ENCODE data around the gene ZNF467. TPM values are rescaled to one million over a fixed set of nuclear protein-coding genes. Genes with fewer than 3 reads are reported as not detected.

The ZNF467 gene
- total RNA-seq, 2 experiments from 2014 or later, result 0.08 to 0.11 TPM

DNA sequence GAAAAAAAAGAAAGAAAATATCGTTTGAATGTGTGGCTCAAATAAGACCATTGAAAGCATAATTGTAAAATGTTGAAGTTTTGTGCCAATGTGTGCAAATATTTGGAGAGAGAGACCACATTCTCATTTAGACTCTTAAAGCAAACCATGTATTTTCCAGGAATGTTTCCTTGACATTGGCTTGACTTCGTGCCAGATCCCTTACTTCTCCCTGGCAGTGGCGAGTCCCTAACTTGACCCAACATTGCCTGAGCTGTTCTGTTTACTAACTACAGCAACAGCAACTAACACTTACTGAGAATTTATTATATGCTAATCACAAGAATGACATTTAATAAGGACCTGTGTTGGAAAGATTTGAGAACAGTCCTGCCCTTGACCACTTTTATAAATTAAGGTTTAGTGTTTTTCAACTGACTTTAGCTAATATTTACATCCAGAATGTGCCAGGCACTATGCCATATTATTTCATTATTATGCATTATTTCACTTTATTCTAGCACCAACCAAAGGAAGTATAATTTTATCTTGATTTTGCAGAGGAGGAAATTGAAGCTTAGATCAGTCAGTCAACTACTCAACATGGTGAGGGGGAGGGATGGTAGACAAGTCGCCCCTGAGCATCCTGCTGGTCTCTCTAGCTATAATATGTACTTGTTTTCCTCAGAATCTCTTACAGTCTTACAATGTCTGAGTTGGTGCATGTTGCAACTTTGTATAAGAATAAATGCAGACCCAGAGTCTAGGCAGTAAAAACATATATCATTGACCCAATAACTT is 29.7 kb downstream of the ZNF467 start:
- H3K9me3 Mint-ChIP-seq (ENCODE audit: insufficient read depth), result no peaks in the 10 kb centered on the region
- peaks cover 10% of the 10 kb centered on the region for H3K4me1 Mint-ChIP-seq (ENCODE audit: low read depth)
- H3K27ac Mint-ChIP-seq, result no peak overlapping the region
- no peak for DNase-seq
- ChIA-PET CTCF (interaction anchor here (1.2 to 2.3 kb wide), 4 partner anchors 12 to 81 kb away, joined by 3 to 19 read pairs (median 4); no protein-coding TSS in a partner anchor), POLR2A (no interaction called here)
- H3K36me3 Mint-ChIP-seq (ENCODE audit: low read depth), result no peaks in the 10 kb centered on the region
- peaks cover 34% of the 10 kb centered on the region for H3K27me3 Mint-ChIP-seq (ENCODE audit: low read depth)
- H3K4me3 Mint-ChIP-seq, result no peak overlapping the region
- no peak for ATAC-seq

DNA sequence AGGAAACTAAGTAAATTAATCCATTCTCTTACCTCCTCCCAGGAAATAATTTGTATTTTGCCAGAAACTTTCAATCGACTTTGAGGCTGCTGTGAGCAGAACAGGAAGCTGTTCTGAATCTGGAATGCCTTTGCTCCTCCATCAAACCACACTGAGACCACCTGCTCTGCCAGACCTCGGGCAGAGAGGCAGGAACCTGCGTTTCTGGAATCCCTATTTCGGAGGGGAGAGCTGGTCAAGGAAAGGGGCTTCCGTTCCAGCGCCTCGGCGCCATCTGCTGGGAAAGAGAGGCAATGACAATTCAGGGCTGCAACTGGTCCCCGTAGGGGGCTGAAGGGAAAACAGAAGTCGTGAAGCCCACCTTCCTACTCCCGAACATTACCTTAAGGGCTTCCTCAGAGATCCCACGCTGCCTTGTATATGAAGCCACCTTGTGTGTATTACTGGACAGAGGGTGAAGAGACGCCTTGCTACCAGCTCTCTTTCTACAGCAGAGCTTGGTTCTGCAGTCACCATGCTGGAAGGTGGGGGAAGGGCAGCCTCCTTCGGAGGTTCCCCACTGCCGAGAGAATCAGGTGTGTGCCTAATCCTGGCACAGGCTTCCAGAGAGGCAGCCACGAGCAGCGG is 31.2 kb downstream of the ZNF467 start:
- H3K36me3 Mint-ChIP-seq (ENCODE audit: low read depth), result no peaks in the 10 kb centered on the region
- ChIA-PET POLR2A (no interaction called here), CTCF (interaction anchor here (0.7 to 3.4 kb wide), 26 partner anchors 9 to 546 kb away, joined by 3 to 74 read pairs (median 4); partner anchors contain the start of gene ZNF783)
- peaks cover 42% of the 10 kb centered on the region for H3K27me3 Mint-ChIP-seq (ENCODE audit: low read depth)
- peaks cover 10% of the 10 kb centered on the region for H3K4me1 Mint-ChIP-seq (ENCODE audit: low read depth)
- peak; percentile 83 for ATAC-seq
- no peaks in the 10 kb centered on the region for H3K9me3 Mint-ChIP-seq (ENCODE audit: insufficient read depth)
- H3K4me3 Mint-ChIP-seq, result peak overlapping the region; percentile 27
- DNase-seq, result peak; percentile 69
- H3K27ac Mint-ChIP-seq, result no peak overlapping the region

DNA sequence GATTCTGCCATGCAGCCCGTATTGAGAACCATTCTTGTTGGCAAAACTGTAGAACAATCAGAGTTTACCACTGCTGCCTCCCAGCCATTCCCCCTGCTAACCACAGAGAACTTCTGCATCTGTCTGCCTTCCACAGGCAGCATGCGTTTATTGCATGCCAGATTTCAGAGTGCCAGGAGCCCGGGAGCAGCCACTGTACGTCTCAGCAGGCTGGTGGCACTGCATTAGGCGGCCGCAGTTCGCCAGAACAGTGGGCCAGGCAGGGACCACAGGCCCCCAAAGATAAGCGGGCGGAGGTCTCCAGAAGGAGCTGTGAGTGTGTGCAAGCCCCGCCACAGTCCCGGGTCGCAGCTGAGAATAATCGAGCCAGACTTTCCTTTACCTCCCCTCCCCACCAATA is 31.8 kb downstream of the ZNF467 start:
- H3K36me3 Mint-ChIP-seq (ENCODE audit: low read depth), result no peaks in the 10 kb centered on the region
- ChIA-PET CTCF (interaction anchor here (0.7 to 3.4 kb wide), 24 partner anchors 8 to 546 kb away, joined by 3 to 74 read pairs (median 4); no protein-coding TSS in a partner anchor), POLR2A (no interaction called here)
- H3K27ac Mint-ChIP-seq, result no peak overlapping the region
- ATAC-seq (no peak), DNase-seq (no peak)
- peak overlapping the region; percentile 27 for H3K4me3 Mint-ChIP-seq
- H3K4me1 Mint-ChIP-seq (ENCODE audit: low read depth), result peaks cover 10% of the 10 kb centered on the region
- peaks cover 44% of the 10 kb centered on the region for H3K27me3 Mint-ChIP-seq (ENCODE audit: low read depth)
- H3K9me3 Mint-ChIP-seq (ENCODE audit: insufficient read depth), result no peaks in the 10 kb centered on the region

DNA sequence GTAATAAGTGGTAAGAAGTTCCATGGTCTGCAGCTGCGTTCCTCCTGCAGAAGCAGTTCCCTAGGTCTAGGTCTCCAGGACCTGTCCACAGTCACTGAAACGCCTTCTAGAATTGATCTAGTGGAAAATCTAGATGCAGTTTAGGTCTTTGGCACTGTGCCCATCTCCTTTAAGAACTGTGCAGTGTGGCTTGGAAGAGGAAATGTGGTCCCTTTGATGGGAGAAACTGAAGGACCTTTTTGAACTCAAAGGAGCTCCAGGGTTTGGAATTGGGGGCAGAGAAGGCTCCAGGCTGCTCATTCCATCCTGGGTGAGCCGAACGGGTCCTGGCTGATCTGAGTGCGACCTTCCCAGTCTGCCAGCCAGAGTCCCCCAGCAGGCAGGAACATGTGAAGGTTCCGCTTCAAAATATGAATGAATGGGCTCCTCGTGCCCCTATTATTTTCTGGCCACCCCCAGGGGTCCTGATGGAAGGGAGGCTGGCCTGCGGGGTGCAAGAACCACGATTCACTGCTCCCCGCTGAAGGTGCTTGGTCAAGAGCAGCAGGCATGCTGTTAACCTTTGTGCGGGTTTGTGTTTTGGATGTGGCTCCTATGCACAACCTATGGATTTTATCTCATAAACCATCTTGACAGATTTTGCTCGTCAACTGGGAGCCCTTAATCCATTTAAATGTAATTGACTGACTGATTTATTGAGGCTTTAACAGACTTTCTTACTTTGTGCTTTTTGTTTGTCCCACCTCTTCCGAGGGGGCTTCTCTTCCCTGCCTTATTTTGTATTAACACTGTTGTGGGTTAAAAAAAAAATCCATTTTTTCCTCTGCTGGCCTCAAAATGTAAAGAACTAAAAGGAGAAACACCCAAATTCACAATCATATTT is 36.7 kb downstream of the ZNF467 start:
- ChIA-PET CTCF (interaction anchor here (2.0 kb wide), 1 partner anchor 74 kb away, joined by 5 read pairs; no protein-coding TSS in a partner anchor), POLR2A (no interaction called here)
- DNase-seq (no peak), ATAC-seq (no peak)
- Mint-ChIP-seq H3K36me3 (ENCODE audit: low read depth) (no peaks in the 10 kb centered on the region), H3K9me3 (ENCODE audit: insufficient read depth) (no peaks in the 10 kb centered on the region), H3K27me3 (ENCODE audit: low read depth) (peaks cover 27% of the 10 kb centered on the region), H3K27ac (no peak overlapping the region), H3K4me1 (ENCODE audit: low read depth) (peaks cover 1% of the 10 kb centered on the region), H3K4me3 (no peak overlapping the region)

DNA sequence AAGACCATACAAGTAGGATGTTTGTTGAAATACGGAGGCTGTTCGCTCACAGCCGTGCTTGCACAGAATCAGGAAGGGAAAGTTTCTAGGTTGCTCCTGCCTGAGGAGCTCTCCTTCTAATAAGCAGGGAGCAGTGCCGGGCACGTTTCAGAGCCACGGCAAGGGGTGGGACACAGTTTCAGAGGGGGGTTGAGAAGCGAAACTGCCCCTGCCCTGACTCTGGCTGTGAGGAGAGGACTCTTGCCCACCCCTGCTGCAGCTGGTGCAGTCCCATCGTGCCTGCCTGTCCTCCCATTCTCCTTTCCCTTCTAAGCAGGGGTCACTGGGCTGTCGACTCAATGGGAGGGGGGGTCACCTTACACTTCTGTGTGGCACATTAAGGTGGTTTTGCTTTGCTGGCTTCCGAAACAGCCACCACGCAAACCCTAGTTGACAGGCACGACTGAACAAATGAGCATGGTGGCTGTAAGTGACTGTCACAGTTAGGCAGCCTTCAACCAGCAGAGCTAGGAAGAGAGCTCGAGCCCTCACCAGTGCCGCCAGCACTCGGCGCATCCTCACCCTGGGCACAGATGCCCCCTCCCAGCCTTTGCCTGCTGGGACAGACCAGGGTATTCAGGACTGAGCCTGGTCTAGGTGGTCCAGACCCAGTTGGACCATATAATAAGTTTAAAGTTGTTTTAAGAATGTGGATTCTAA is 37.5 kb downstream of the ZNF467 start:
- Mint-ChIP-seq H3K27me3 (ENCODE audit: low read depth) (peaks cover 25% of the 10 kb centered on the region), H3K36me3 (ENCODE audit: low read depth) (no peaks in the 10 kb centered on the region), H3K4me1 (ENCODE audit: low read depth) (no peaks in the 10 kb centered on the region), H3K9me3 (ENCODE audit: insufficient read depth) (no peaks in the 10 kb centered on the region), H3K4me3 (no peak overlapping the region), H3K27ac (no peak overlapping the region)
- POLR2A ChIA-PET, result no interaction called here
- ATAC-seq (no peak), DNase-seq (no peak)
- CTCF ChIA-PET, result no interaction called here

DNA sequence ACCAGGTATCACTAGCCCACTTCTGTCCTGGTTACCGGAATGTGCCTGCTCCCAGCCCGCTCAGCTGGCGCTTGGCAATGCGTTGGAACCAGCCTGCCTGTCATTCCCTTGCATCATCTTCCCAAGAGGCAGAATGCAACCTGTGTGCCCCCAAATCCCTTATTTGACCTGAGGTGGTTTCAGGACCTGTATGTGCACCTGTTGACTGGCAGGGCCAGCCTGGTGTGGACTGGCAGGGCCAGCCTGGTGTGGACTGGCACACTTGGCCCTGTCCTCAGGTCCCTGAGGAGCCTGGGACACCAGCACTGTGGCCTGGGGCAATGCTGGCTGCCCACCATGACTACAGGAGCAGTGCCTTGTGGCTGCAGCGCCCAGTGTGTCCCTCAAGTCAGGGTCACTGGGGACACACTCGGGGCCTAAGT is 38.2 kb downstream of the ZNF467 start:
- Mint-ChIP-seq H3K9me3 (ENCODE audit: insufficient read depth) (no peaks in the 10 kb centered on the region), H3K36me3 (ENCODE audit: low read depth) (no peaks in the 10 kb centered on the region), H3K27ac (no peak overlapping the region), H3K4me1 (ENCODE audit: low read depth) (no peaks in the 10 kb centered on the region), H3K4me3 (no peak overlapping the region), H3K27me3 (ENCODE audit: low read depth) (peaks cover 20% of the 10 kb centered on the region)
- POLR2A ChIA-PET, result no interaction called here
- DNase-seq (no peak), ATAC-seq (no peak)
- CTCF ChIA-PET, result no interaction called here

DNA sequence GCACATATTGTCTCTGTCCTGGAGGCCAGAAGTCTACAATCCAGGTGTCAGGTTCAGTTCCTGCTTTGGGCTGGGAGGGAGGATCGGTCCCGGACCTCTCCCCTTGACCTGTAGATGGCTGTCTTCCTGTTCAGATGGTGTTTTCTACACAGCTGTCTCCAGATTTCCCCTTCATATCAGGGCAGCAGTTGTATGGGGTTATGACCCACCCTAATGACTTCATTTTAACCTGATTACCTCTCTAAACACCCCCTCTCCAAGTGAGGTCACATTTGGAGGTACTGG is 38.7 kb downstream of the ZNF467 start:
- H3K27me3 Mint-ChIP-seq (ENCODE audit: low read depth), result peaks cover 17% of the 10 kb centered on the region
- H3K27ac Mint-ChIP-seq, result no peak overlapping the region
- no peak overlapping the region for H3K4me3 Mint-ChIP-seq
- ChIA-PET CTCF (no interaction called here), POLR2A (no interaction called here)
- ATAC-seq, result no peak
- no peaks in the 10 kb centered on the region for H3K4me1 Mint-ChIP-seq (ENCODE audit: low read depth)
- no peaks in the 10 kb centered on the region for H3K36me3 Mint-ChIP-seq (ENCODE audit: low read depth)
- no peak for DNase-seq
- H3K9me3 Mint-ChIP-seq (ENCODE audit: insufficient read depth), result no peaks in the 10 kb centered on the region

DNA sequence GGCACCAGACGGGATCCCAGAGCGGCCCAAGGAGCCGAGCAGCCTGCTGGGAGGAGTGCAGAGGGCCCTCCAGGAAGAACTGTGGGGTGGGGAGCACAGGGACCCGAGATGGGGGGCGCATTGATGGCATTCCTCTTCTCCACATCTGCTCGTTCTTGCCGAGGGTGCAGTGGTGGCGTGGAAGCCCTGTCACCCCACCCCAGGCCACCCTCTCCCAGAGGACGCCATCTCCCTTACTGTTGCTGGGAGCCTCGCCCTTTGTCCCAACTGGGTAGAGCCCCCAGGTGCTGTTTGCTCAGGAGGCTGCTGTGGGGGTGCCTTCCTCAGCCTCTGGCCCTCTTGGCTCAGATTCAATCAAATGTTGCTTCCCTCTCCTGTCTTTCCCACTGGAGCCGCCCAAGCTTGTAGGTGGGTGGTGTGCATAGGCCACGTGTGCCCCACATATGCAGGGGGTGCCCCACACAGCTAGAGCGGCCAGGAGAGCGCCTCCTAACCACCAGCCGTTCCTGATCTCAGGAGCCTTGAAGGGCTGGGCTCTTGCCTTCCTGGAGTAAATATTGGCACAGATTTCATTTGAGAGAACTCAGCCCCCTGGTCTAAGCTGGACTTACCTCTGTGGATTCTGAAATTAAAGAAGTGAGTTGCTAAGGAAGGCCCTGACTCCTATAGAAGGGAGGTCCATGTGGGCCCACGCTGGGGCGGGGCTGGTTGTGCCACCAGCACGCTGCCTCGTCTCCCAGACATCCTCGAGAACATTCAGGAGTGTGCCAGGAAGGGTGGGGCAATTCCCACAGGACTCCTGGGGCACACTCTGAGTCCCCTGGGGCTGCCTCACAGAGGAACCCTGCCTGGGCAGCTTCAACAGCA is 39.2 kb downstream of the ZNF467 start:
- POLR2A ChIA-PET, result no interaction called here
- Mint-ChIP-seq H3K9me3 (ENCODE audit: insufficient read depth) (no peaks in the 10 kb centered on the region), H3K27ac (no peak overlapping the region), H3K36me3 (ENCODE audit: low read depth) (no peaks in the 10 kb centered on the region), H3K27me3 (ENCODE audit: low read depth) (peaks cover 11% of the 10 kb centered on the region), H3K4me1 (ENCODE audit: low read depth) (no peaks in the 10 kb centered on the region), H3K4me3 (no peak overlapping the region)
- DNase-seq (no peak), ATAC-seq (no peak)
- CTCF ChIA-PET, result no interaction called here

DNA sequence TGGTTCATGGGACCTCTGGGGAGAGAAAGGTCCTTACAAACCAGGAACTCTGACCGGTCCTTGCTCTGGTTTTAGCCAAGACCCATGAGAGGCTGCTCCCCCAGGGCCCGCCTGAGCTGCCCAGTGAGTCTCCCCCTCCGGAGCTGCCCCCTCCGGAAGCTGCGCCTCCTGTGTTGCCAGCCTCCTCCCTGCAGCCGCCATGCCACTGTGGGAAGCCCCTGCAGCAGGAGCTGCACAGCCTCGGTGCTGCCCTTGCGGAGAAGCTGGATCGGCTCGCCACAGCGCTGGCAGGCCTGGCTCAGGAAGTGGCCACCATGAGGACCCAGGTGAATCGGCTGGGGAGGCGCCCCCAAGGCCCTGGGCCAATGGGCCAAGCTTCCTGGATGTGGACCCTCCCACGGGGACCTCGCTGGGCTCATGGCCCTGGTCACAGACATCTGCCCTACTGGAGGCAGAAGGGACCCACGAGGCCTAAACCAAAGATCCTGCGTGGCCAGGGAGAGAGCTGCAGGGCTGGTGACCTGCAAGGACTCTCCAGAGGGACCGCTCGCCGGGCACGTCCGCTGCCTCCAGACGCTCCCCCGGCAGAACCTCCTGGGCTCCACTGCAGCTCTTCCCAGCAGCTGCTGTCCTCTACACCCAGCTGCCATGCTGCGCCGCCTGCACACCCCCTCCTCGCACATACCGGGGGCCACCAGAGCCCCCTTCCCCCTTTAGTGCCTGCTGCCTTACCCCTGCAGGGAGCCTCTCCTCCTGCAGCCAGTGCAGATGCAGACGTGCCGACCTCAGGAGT is 40.1 kb downstream of the ZNF467 start:
- no peaks in the 10 kb centered on the region for H3K36me3 Mint-ChIP-seq (ENCODE audit: low read depth)
- no peaks in the 10 kb centered on the region for H3K4me1 Mint-ChIP-seq (ENCODE audit: low read depth)
- peaks cover 6% of the 10 kb centered on the region for H3K27me3 Mint-ChIP-seq (ENCODE audit: low read depth)
- H3K9me3 Mint-ChIP-seq (ENCODE audit: insufficient read depth), result no peaks in the 10 kb centered on the region
- no peak overlapping the region for H3K4me3 Mint-ChIP-seq
- no peak for DNase-seq
- no peak overlapping the region for H3K27ac Mint-ChIP-seq
- POLR2A ChIA-PET, result no interaction called here
- CTCF ChIA-PET, result interaction anchor here (0.9 kb wide), 1 partner anchor 9 kb away, joined by 4 read pairs; no protein-coding TSS in a partner anchor
- ATAC-seq, result no peak

DNA sequence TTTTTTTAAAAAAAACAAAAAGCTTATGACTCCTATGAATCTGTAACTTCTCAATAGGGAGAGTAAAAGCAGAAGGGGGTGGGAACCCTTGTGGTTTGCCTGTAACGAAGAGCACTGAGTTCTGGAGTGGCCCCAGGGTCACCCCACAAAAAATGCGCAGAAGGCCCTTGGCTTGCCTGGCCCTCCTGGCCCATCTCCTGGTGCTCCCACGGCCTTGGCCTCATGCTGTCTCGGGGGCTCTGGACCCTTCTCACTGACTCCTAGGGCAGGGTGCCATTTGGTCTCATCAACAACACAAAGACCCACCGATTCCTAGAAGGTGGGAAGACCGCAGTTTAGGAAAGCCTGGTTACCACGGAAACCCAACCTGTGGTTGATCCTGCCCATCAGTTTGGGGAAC is 40.8 kb downstream of the ZNF467 start:
- DNase-seq, result no peak
- POLR2A ChIA-PET, result no interaction called here
- ATAC-seq, result no peak

More for the DNA sequence above, 40.8 kb downstream of the ZNF467 start:
- Mint-ChIP-seq H3K4me1 (ENCODE audit: low read depth) (no peaks in the 10 kb centered on the region), H3K27ac (no peak overlapping the region), H3K4me3 (no peak overlapping the region), H3K9me3 (ENCODE audit: insufficient read depth) (no peaks in the 10 kb centered on the region), H3K27me3 (ENCODE audit: low read depth) (peaks cover 3% of the 10 kb centered on the region), H3K36me3 (ENCODE audit: low read depth) (no peaks in the 10 kb centered on the region)
- CTCF ChIA-PET, result interaction anchor here (0.9 kb wide), 1 partner anchor 10 kb away, joined by 4 read pairs; no protein-coding TSS in a partner anchor
